ENCODE data around the gene ASS1. TPM values are rescaled to one million over a fixed set of nuclear protein-coding genes. Genes with fewer than 3 reads are reported as not detected.

The ASS1 gene
- total RNA-seq, 1 donor from 2014 or later, result 45.6 TPM

GRCh38 chr9:130499804-130500263 is 55.1 kb downstream of the ASS1 start:
- peaks cover 4% of the 10 kb centered on the region for H3K27me3 ChIP-seq (ENCODE audit: control insufficient read depth, insufficient read depth, low read length)
- DNase-seq (ENCODE audit: low read depth), result peak; percentile 29
- H3K4me3 ChIP-seq (ENCODE audit: low read depth, low read length), result no peak overlapping the region
- TF ChIP-seq CTCF (IDR thresholded peaks at IDR 0.05; ENCODE audit: insufficient read depth, low read length, poor library complexity, severe bottlenecking), result no peak
- no peaks in the 10 kb centered on the region for H3K36me3 ChIP-seq (ENCODE audit: control insufficient read depth, insufficient read depth, low read length)

- no peak for DNase-seq (ENCODE audit: low read depth)
- no peak for TF ChIP-seq CTCF (IDR thresholded peaks at IDR 0.05; ENCODE audit: insufficient read depth, low read length, poor library complexity, severe bottlenecking)
Measured at GRCh38 chr9:130500340-130501180, 55.8 kb downstream of the ASS1 start.

GRCh38 chr9:130501639-130502038 is 56.9 kb downstream of the ASS1 start:
- Histone ChIP-seq H3K27me3 (ENCODE audit: control insufficient read depth, insufficient read depth, low read length) (peaks cover 4% of the 10 kb centered on the region), H3K36me3 (ENCODE audit: control insufficient read depth, insufficient read depth, low read length) (no peaks in the 10 kb centered on the region), H3K4me3 (ENCODE audit: low read depth, low read length) (no peak overlapping the region)
- DNase-seq (ENCODE audit: low read depth), result no peak
- no peak for TF ChIP-seq CTCF (IDR thresholded peaks at IDR 0.05; ENCODE audit: insufficient read depth, low read length, poor library complexity, severe bottlenecking)

More at GRCh38 chr9:130500340-130501180, 55.8 kb downstream of the ASS1 start:
- Histone ChIP-seq H3K4me3 (ENCODE audit: low read depth, low read length) (no peak overlapping the region), H3K36me3 (ENCODE audit: control insufficient read depth, insufficient read depth, low read length) (no peaks in the 10 kb centered on the region), H3K27me3 (ENCODE audit: control insufficient read depth, insufficient read depth, low read length) (peaks cover 4% of the 10 kb centered on the region)

GRCh38 chr9:130508218-130508617 is 63.5 kb downstream of the ASS1 start:
- H3K27me3 ChIP-seq (ENCODE audit: control insufficient read depth, insufficient read depth, low read length), result no peaks in the 10 kb centered on the region
- TF ChIP-seq CTCF (IDR thresholded peaks at IDR 0.05; ENCODE audit: insufficient read depth, low read length, poor library complexity, severe bottlenecking), result no peak
- H3K4me3 ChIP-seq (ENCODE audit: low read depth, low read length), result no peak overlapping the region
- DNase-seq (ENCODE audit: low read depth), result no peak
- no peaks in the 10 kb centered on the region for H3K36me3 ChIP-seq (ENCODE audit: control insufficient read depth, insufficient read depth, low read length)

- TF ChIP-seq CTCF (IDR thresholded peaks at IDR 0.05; ENCODE audit: insufficient read depth, low read length, poor library complexity, severe bottlenecking), result no peak
- no peak for DNase-seq (ENCODE audit: low read depth)
- Histone ChIP-seq H3K27me3 (ENCODE audit: control insufficient read depth, insufficient read depth, low read length) (no peaks in the 10 kb centered on the region), H3K36me3 (ENCODE audit: control insufficient read depth, insufficient read depth, low read length) (no peaks in the 10 kb centered on the region), H3K4me3 (ENCODE audit: low read depth, low read length) (no peak overlapping the region)
Measured at GRCh38 chr9:130512199-130512598, 67.4 kb downstream of the ASS1 start.

All from kidney epithelial cell (primary cell).